HEK293 (cell line): ENCODE measurements around the gene ZNF10.

Source experiments
- INSM2 ChIP-seq: fragments of 450-650 bp; formaldehyde crosslinking; IDR thresholded peaks from 2 replicates; pipeline ENCODE4 v1.5.1; 2016; ENCODE audit warnings: missing biosample characterization, missing genetic modification characterization
- KLF9 ChIP-seq: fragments of 450-650 bp; formaldehyde crosslinking; IDR thresholded peaks from 2 replicates; pipeline ENCODE4 v1.5.1; 2016; ENCODE audit warnings: missing biosample characterization, missing genetic modification characterization, low read depth
- YY1 ChIP-seq: fragments of 450-650 bp; formaldehyde crosslinking; IDR thresholded peaks from 2 replicates; pipeline ENCODE4 v1.5.1; 2018; ENCODE audit warnings: missing biosample characterization, missing genetic modification characterization
- ZBTB17 ChIP-seq: fragments of 450-650 bp; formaldehyde crosslinking; IDR thresholded peaks from 2 replicates; pipeline ENCODE4 v1.5.1; 2016; ENCODE audit warnings: missing biosample characterization, missing genetic modification characterization
- ZNF221 ChIP-seq: fragments of 450-650 bp; formaldehyde crosslinking; IDR thresholded peaks from 2 replicates; pipeline ENCODE4 v1.5.1; 2017; ENCODE audit warnings: missing biosample characterization, missing genetic modification characterization, borderline replicate concordance
- ZNF768 ChIP-seq: fragments of 450-650 bp; formaldehyde crosslinking; IDR thresholded peaks from 2 replicates; pipeline ENCODE4 v1.5.1; 2018; ENCODE audit warnings: missing biosample characterization, mild to moderate bottlenecking, missing genetic modification characterization

GRCh38 chr12:133202493-133203343 lies 72.3 kb downstream of the ZNF10 start:
- TF ChIP-seq KLF9 (no peak), INSM2 (tag by site-specific recombination) (no peak), ZNF768 (tag by site-specific recombination) (no peak), ZNF221 (tag by site-specific recombination) (no peak), ZBTB17 (no peak), YY1 (tag by site-specific recombination) (no peak)
